ENCODE measurements around the gene IQSEC1. TPM values are rescaled to one million over a fixed set of nuclear protein-coding genes. Genes with fewer than 3 reads are reported as not detected.
A peak's percentile ranks its signal among the peaks of the same experiment; 100 is the strongest.

The IQSEC1 gene
- total and polyA plus RNA-seq, 10 of the 15 experiments (the other 5 are each of a cell fraction or from before 2014, with no cell fraction given) = 0.92 to 55.2 (median 8.5) TPM

DNA sequence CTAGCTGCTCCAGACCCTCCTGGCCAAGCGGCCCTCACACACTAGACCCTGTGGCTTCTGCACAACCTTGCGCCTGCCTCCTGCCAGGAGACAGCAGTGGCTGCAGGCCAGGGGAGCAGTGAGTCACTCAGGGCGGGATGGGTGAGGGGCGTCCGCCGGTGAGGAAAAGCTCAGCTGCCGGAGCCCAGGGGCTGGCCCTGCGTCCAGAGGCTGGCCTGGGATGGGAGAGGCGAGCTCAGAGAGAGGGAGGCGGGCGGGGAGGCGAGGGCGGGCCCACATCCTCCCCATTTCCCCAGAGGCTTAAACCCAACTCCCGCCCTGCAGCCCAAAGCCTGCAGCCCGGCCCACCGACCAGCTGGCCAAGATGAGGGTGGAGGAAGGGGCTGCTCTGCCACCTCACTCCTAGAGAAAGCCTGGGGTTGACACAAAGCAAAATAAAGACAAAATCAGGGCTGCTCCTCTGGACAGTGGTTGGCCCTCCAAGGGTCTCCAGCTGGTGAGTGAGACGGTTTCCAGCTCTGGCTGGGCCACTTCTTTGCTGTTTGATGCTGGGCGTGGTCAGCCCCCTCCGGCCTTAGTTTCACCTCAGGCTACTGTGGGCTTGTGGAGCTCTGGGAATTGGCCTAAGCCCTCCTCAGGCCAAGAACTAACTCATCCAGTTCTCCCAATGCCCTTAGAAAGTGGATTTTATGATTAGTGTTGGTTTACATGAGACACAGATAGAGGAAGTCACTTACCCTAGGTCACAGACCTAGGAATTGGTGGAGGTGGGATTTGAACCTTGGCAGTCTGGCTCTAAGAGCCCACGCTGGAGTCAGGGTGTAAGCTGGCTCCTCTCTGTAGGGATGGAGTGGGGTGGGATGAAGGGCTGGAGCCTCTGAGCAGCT, 50.6 kb downstream of the IQSEC1 start (continued):
- TF ChIP-seq, protein P1, sequence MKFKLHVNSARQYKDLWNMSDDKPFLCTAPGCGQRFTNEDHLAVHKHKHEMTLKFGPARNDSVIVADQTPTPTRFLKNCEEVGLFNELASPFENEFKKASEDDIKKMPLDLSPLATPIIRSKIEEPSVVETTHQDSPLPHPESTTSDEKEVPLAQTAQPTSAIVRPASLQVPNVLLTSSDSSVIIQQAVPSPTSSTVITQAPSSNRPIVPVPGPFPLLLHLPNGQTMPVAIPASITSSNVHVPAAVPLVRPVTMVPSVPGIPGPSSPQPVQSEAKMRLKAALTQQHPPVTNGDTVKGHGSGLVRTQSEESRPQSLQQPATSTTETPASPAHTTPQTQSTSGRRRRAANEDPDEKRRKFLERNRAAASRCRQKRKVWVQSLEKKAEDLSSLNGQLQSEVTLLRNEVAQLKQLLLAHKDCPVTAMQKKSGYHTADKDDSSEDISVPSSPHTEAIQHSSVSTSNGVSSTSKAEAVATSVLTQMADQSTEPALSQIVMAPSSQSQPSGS (IDR thresholded peaks at IDR 0.05; ENCODE audit: low read length) = no peak
- TF ChIP-seq CREM (IDR thresholded peaks at IDR 0.05; ENCODE audit: low read depth) (0 out of 2 replicates have a peak, but pooled peaks have one; percentile 31), IKZF2 (IDR thresholded peaks at IDR 0.05) (0 out of 4 replicates have a peak, but pooled peaks of 1 of the 2 experiments have one; percentile 7), PML (IDR thresholded peaks at IDR 0.05; ENCODE audit: low read length) (no peak), SIN3A (IDR thresholded peaks at IDR 0.05; ENCODE audit: low read depth, low read length) (0 out of 2 replicates have a peak, but pooled peaks have one; percentile 53), NBN (IDR thresholded peaks at IDR 0.05) (no peak), EED (IDR thresholded peaks at IDR 0.05; ENCODE audit: low read depth) (no peak; the same call in 1 of the 2 replicates), LARP7 (IDR thresholded peaks at IDR 0.05) (no peak), ZNF687 (IDR thresholded peaks at IDR 0.05) (peak; percentile 29; the same call in 1 of the 2 replicates), HDGF (IDR thresholded peaks at IDR 0.05) (peak; percentile 70), GABPA (IDR thresholded peaks at IDR 0.05; ENCODE audit: low read depth) (no peak)

All from GM12878 (cell line).